Measurements from ENCODE around the gene PALLD. TPM values are rescaled to one million over a fixed set of nuclear protein-coding genes. Genes with fewer than 3 reads are reported as not detected.

PALLD gene
- total RNA-seq, 1 donor from 2014 or later, result 8.6 TPM

GRCh38 chr4:168586926-168587325 is 90.1 kb downstream of the PALLD start:
- intact Hi-C loops (cut with micrococcal nuclease), result no loop called here

- intact Hi-C loops (cut with micrococcal nuclease), result no loop called here
Measured at GRCh38 chr4:168587411-168588125, 90.7 kb downstream of the PALLD start.

- intact Hi-C loops (cut with micrococcal nuclease), result no loop called here
Measured at GRCh38 chr4:168588916-168589531, 92.2 kb downstream of the PALLD start.

GRCh38 chr4:168592676-168593075 is 95.8 kb downstream of the PALLD start:
- intact Hi-C loops (cut with micrococcal nuclease), result no loop called here

GRCh38 chr4:168593399-168593798 is 96.5 kb downstream of the PALLD start:
- intact Hi-C loops (cut with micrococcal nuclease), result no loop called here

- intact Hi-C loops (cut with micrococcal nuclease), result no loop called here
Measured at GRCh38 chr4:168594121-168594520, 97.3 kb downstream of the PALLD start.

GRCh38 chr4:168598191-168598590 is 101.3 kb downstream of the PALLD start:
- intact Hi-C loops (cut with micrococcal nuclease), result no loop called here

- intact Hi-C loops (cut with micrococcal nuclease), result no loop called here
Measured at GRCh38 chr4:168600796-168601583, 104.1 kb downstream of the PALLD start.

GRCh38 chr4:168601899-168602298 is 105.0 kb downstream of the PALLD start:
- intact Hi-C loops (cut with micrococcal nuclease), result no loop called here

- intact Hi-C loops (cut with micrococcal nuclease), result no loop called here
Measured at GRCh38 chr4:168604496-168605373, 107.9 kb downstream of the PALLD start.

- intact Hi-C loops (cut with micrococcal nuclease), result no loop called here
Measured at GRCh38 chr4:168605411-168605810, 108.6 kb downstream of the PALLD start.

- intact Hi-C loops (cut with micrococcal nuclease), result no loop called here
Measured at GRCh38 chr4:168607215-168607614, 110.4 kb downstream of the PALLD start.

- intact Hi-C loops (cut with micrococcal nuclease), result no loop called here
Measured at GRCh38 chr4:168608771-168609170, 111.9 kb downstream of the PALLD start.

GRCh38 chr4:168609369-168609768 is 112.5 kb downstream of the PALLD start:
- intact Hi-C loops (cut with micrococcal nuclease), result no loop called here

- intact Hi-C loops (cut with micrococcal nuclease), result no loop called here
Measured at GRCh38 chr4:168610911-168611530, 114.2 kb downstream of the PALLD start.

GRCh38 chr4:168612450-168613135 is 115.7 kb downstream of the PALLD start:
- intact Hi-C loops (cut with micrococcal nuclease), result no loop called here

- intact Hi-C loops (cut with micrococcal nuclease), result no loop called here
Measured at GRCh38 chr4:168613869-168614268, 117.0 kb downstream of the PALLD start.

GRCh38 chr4:168614281-168615057 is 117.6 kb downstream of the PALLD start:
- intact Hi-C loops (cut with micrococcal nuclease), result no loop called here

- intact Hi-C loops (cut with micrococcal nuclease), result no loop called here
Measured at GRCh38 chr4:168615294-168616065, 118.6 kb downstream of the PALLD start.

All from T-helper 2 cell treated with Interferon-gamma antibody and Interleukin-4, amounts not matched to agents 100 ng/mL and 5 ng/mL, for 36 hours (primary cell).